Measurements from ENCODE around the gene LRRK1.

Gene LRRK1

DNA sequence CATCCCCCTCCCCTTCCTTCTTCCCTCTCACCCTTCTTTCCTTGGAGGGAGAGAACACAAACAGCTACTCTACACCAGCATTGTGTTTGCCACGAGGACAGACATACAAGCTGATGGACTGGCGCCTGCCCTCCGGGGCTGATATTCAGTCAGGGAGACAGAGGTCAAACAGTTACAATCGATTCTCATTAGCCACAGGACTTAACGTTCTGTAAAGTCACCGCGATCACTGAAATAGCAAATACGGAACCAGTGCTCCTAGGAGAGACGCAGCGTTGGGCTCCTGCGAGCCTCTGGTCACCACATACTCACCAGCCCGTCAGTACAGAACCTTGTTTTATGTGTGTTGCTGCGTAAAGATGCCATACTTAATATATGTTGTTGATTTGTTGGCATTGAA, 108.8 kb downstream of the LRRK1 start:
- TF ChIP-seq, protein P1, sequence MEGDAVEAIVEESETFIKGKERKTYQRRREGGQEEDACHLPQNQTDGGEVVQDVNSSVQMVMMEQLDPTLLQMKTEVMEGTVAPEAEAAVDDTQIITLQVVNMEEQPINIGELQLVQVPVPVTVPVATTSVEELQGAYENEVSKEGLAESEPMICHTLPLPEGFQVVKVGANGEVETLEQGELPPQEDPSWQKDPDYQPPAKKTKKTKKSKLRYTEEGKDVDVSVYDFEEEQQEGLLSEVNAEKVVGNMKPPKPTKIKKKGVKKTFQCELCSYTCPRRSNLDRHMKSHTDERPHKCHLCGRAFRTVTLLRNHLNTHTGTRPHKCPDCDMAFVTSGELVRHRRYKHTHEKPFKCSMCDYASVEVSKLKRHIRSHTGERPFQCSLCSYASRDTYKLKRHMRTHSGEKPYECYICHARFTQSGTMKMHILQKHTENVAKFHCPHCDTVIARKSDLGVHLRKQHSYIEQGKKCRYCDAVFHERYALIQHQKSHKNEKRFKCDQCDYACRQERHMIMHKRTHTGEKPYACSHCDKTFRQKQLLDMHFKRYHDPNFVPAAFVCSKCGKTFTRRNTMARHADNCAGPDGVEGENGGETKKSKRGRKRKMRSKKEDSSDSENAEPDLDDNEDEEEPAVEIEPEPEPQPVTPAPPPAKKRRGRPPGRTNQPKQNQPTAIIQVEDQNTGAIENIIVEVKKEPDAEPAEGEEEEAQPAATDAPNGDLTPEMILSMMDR (IDR thresholded peaks at IDR 0.05; ENCODE audit: low read depth, low read length): no peak
- DNase-seq (ENCODE audit: low read depth in 2 of 2): no peak
- no peak overlapping the region for H3K4me3 ChIP-seq (replicated peaks in 1 of 2; ENCODE audit: low read depth in 2 of 2, low read length in 2 of 2)

DNA sequence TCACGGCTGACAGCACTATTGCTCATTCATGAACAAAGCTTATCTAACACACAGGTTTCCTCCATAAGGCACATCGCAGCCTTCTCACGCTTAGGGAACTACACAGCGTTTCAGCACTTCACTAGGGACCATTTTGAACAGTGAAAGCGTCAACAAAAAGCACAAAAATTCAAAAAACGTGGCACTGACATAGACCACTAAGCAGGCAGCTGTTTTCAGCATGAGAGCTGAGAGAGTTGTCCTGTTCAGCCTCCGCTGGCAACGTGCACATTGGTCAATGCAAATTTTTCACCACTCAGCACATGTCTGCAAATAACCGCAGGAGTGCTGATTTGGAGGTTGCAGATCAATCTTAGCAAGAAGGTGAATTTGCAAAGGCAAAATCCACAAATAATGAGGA, 109.2 kb downstream of the LRRK1 start:
- TF ChIP-seq, protein P1 (IDR thresholded peaks at IDR 0.05; ENCODE audit: low read depth, low read length): no peak
- no peak overlapping the region for H3K4me3 ChIP-seq (replicated peaks in 1 of 2; ENCODE audit: low read depth in 2 of 2, low read length in 2 of 2)
- DNase-seq (ENCODE audit: low read depth in 2 of 2): peak in 1 of 2 donors; percentile 13

DNA sequence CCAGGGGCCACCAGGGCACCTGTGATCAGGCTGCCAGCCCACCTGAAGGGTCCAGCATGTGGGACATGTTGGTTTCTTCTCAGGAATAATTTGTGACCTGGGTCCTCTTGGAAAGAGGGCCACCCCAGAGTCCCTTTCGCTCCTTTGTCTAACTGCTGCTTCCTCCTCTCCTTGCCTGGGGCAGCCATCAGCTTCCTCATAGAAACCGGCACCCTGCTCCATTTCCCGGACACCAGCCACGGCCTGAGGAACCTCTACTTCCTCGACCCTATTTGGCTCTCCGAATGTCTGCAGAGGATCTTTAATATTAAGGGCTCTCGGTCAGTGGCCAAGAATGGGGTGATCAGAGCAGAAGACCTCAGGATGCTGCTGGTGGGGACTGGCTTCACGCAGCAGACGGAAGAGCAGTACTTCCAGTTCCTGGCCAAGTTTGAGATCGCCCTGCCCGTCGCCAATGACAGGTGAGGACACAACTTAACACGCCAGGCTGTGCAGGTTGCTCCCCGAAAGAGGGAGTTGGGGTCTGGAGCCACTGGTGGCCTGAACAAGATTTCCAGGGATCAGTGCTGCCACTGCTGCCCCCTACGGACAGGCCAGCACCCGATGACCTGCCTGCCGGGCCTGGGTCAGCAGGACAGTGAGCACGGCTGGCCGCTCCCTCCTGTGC, 109.7 kb downstream of the LRRK1 start:
- DNase-seq (ENCODE audit: low read depth in 2 of 2): no peak
- TF ChIP-seq, protein P1 (IDR thresholded peaks at IDR 0.05; ENCODE audit: low read depth, low read length): peak; percentile 2
- H3K4me3 ChIP-seq (replicated peaks in 1 of 2; ENCODE audit: low read depth in 2 of 2, low read length in 2 of 2): no peak overlapping the region

DNA sequence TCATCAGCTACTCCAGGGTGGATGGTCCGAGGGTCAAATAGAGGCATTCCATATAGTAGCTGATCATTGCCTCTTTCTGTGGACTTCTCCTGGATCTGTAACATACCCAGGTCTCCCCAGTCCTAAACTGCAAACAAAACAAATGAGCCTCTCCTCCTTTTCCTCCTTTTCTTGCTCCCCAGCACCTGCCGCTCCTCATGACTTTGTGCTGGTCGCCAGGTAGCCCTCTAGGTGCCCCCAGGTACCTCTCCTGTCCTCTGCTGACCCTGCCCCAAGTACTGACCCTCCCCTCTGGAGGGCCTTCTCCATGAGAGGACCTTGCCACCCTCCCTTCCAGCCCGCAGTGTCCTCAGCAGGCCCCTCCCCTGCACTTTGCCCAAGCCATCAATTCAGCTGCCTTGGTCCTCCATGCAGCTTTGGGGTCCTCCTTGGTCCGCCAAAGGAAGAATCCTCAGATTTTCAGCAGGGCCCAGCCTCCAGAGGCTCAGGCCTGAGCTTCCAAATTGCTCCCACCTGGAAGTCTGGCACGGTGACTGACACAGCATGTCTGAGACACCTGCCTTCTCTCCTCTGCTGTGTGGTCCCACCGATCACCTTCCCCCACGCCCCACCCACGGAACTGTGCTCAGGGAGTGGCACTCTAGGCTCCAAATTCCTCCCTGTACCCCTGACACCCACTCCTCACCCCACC, 111.0 kb downstream of the LRRK1 start:
- TF ChIP-seq, protein P1 (IDR thresholded peaks at IDR 0.05; ENCODE audit: low read depth, low read length): no peak
- no peak overlapping the region for H3K4me3 ChIP-seq (replicated peaks in 1 of 2; ENCODE audit: low read depth in 2 of 2, low read length in 2 of 2)
- DNase-seq (ENCODE audit: low read depth in 2 of 2): no peak

DNA sequence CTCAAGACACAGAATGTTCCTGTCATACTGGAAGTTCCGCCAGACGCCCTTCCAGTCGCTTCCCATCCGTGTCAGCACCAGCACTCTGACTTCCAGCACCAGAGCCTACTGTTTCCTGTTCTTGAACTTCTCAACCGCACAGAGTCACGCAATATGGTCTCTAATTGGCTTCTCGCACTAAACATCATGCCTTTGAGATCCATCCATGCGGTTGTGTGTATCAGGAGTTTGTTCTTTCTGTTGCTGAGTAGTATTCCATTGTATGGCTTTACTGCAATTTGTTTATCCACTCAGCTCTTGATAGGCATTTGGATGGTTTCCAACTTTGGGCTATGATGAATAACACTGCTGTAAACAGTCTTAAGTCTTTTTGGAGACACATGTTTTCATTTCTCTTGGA, 112.1 kb downstream of the LRRK1 start:
- no peak overlapping the region for H3K4me3 ChIP-seq (replicated peaks in 1 of 2; ENCODE audit: low read depth in 2 of 2, low read length in 2 of 2)
- TF ChIP-seq, protein P1 (IDR thresholded peaks at IDR 0.05; ENCODE audit: low read depth, low read length): no peak
- peak; percentile 73 to 77 for DNase-seq (ENCODE audit: low read depth in 2 of 2)

DNA sequence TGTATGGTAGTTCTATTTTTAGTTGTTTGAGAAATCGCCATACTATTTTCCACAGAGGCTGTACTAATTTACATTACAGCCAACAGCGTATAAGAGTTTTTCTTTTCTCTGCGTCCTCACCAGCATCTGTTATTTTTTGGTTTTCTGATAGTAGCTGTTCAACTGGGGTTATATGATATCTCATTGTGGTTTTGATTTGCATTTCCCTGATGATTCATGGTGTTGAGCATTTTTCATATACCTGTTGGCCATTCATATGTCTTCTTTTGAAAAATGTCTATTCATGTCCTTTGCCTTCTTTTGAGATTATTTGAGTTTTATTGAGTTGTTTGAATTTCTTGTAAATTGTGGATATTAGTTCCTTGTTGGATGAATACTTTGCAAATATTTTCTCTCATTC, 114.6 kb downstream of the LRRK1 start:
- H3K4me3 ChIP-seq (replicated peaks in 1 of 2; ENCODE audit: low read depth in 2 of 2, low read length in 2 of 2): no peak overlapping the region
- TF ChIP-seq, protein P1 (IDR thresholded peaks at IDR 0.05; ENCODE audit: low read depth, low read length): no peak
- DNase-seq (ENCODE audit: low read depth in 2 of 2): no peak
